Activated T-helper 17 cell treated with anti-CD3 and anti-CD28 coated beads, Interleukin-2, amount 50 U/mL, for 72 hours (primary cell): ENCODE measurements around the gene ID3. TPM values are rescaled to one million over a fixed set of nuclear protein-coding genes. Genes with fewer than 3 reads are reported as not detected.

Experiments
- ATAC-seq: fragments of 150-1000 bp; cut with Tn5 transposase; replicated peaks from 2 replicates; pipeline ENCODE4 v1.10.0; 2021; ENCODE audit warnings: mild to moderate bottlenecking, moderate library complexity
- H3K27ac Mint-ChIP-seq: one replicate; pipeline ENCODE4 v1.8.0; 2022; ENCODE audit warnings: mixed read lengths
- H3K27me3 Mint-ChIP-seq: one replicate; pipeline ENCODE4 v1.8.0; 2022; ENCODE audit warnings: mixed read lengths
- H3K36me3 Mint-ChIP-seq: one replicate; pipeline ENCODE4 v1.8.0; 2022; ENCODE audit warnings: low read depth, mild to moderate bottlenecking, mixed read lengths
- H3K4me1 Mint-ChIP-seq: one replicate; pipeline ENCODE4 v1.8.0; 2022; ENCODE audit warnings: mixed read lengths
- H3K4me3 Mint-ChIP-seq: one replicate; pipeline ENCODE4 v1.8.0; 2022; ENCODE audit warnings: mild to moderate bottlenecking, mixed read lengths
- H3K9me3 Mint-ChIP-seq: one replicate; pipeline ENCODE4 v1.8.0; 2022; ENCODE audit warnings: mixed read lengths
- total RNA-seq, 2 donors: library from RNA; stranded (reverse); gene quantifications; one replicate each; pipeline ENCODE4 v1.2.3, GENCODE V29; 2022

Gene ID3
- total RNA-seq, 2 donors from 2014 or later, result 19.5 to 45.2 TPM

DNA sequence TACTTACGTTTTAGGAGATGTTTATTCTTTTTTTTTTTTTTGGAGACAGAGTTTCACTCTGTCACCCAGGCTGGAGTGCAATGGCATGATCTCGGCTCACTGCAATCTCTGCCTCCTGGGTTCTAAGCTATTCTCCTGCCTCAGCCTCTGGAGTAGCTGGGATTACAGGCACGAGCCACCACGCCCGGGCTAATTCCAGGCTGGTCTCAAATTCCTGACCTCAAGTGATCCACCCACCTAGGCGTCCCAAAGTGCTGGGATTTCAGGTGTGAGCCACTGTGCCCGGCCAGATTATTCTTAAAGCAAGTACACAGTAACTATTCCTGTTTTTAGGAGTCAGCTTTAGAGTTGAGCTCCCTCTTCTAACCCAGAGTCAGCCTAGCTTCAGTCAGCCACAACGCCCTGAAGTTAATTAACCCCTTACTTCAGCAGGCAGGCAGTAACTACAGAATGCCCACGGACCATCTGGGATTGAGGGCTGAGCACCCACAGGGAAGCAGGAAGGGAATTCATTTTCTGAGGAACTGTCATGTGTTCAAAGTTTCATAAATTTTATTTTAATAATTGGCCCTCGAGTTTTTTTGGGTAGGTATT, 5.3 kb upstream of the ID3 start:
- Mint-ChIP-seq H3K4me3 (no peak overlapping the region), H3K27me3 (peaks cover 16% of the 10 kb centered on the region), H3K36me3 (peaks cover 6% of the 10 kb centered on the region), H3K4me1 (peaks cover 6% of the 10 kb centered on the region), H3K27ac (no peak overlapping the region), H3K9me3 (no peaks in the 10 kb centered on the region)
- ATAC-seq, result no peak

DNA sequence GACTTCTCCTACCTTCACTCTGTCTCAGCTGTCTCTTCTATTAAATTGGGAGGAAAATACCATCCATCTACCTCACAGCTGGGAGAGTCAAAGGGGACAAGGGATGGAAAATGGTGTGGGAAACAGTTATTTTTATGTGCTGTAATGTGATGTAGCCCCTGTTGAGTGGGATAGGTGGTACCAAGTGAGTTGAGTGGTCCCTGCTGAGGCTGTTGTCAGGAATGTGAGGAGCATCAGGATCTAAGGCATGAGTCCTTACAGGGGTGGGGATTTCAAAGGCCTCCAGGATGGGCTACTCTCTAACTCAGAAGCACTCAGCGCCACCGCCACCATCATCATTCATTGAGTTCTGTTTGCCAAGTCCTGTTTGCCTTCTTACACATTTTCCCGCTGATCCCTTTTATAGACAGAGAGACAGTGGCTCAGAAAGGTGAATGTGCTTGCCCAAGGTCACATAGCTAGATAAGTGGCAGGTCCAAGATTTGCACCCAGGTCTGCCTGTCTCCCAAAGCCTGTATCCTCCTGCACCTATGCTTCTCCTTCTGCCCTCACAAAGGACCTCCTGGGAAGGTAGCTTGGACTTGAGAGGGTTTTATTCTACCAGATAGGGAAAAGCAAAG, 4.6 kb upstream of the ID3 start:
- Mint-ChIP-seq H3K27me3 (peaks cover 10% of the 10 kb centered on the region), H3K36me3 (peaks cover 7% of the 10 kb centered on the region), H3K27ac (no peak overlapping the region), H3K4me1 (peaks cover 6% of the 10 kb centered on the region), H3K9me3 (no peaks in the 10 kb centered on the region), H3K4me3 (no peak overlapping the region)
- ATAC-seq, result no peak

GRCh38 chr1:23563003-23563402, 3.7 kb upstream of the ID3 start:
- H3K27ac Mint-ChIP-seq, result no peak overlapping the region
- H3K4me3 Mint-ChIP-seq, result no peak overlapping the region
- no peaks in the 10 kb centered on the region for H3K4me1 Mint-ChIP-seq
- H3K27me3 Mint-ChIP-seq, result peaks cover 3% of the 10 kb centered on the region
- H3K36me3 Mint-ChIP-seq, result peaks cover 9% of the 10 kb centered on the region
- no peaks in the 10 kb centered on the region for H3K9me3 Mint-ChIP-seq
- ATAC-seq, result no peak

DNA sequence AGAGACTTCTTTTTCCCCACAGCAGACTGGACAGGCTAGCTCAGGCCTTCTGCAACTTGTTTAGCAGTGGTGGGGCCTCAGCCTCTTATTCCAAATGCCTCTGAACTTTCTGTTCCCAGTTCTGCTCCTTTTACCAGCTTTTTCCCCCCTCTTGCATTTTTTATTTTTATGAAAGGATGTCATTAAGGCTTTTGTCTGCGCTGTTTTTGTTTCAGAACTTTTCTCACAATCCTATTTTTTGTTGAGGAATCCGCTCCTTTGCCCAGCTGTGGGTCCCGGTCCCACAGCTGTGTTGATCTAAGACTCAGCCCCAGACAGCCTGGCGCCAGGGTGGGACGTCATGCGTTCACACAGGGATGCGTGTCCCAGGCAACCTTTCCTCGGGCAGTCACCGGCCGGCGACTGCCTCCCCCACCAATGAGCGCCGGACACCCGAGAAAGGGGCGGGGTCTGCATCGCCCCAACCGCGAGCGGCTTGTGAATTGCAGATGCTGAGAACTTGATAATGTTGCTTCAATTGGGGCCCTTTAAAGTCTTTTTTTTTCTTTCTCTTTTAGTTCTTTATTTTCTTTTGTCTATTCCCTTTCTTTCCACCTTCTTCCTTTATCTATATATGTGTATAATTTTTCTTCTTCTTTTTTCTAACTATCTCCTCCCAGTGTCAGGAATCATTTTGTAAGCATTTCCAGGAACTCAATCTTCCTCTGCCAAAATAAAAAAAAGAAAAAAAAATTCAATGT, 3.0 kb upstream of the ID3 start:
- peaks cover 6% of the 10 kb centered on the region for H3K4me1 Mint-ChIP-seq
- no peak overlapping the region for H3K4me3 Mint-ChIP-seq
- no peak overlapping the region for H3K27ac Mint-ChIP-seq
- H3K36me3 Mint-ChIP-seq, result peaks cover 16% of the 10 kb centered on the region
- H3K27me3 Mint-ChIP-seq, result peaks cover 3% of the 10 kb centered on the region
- no peak for ATAC-seq
- no peaks in the 10 kb centered on the region for H3K9me3 Mint-ChIP-seq

- no peak for ATAC-seq
- no peaks in the 10 kb centered on the region for H3K27me3 Mint-ChIP-seq
- H3K4me3 Mint-ChIP-seq, result no peak overlapping the region
- peaks cover 19% of the 10 kb centered on the region for H3K36me3 Mint-ChIP-seq
- peaks cover 7% of the 10 kb centered on the region for H3K4me1 Mint-ChIP-seq
- no peak overlapping the region for H3K27ac Mint-ChIP-seq
- H3K9me3 Mint-ChIP-seq, result no peaks in the 10 kb centered on the region
These were observed 2.5 kb upstream of the ID3 start for GRCh38 chr1:23561813-23562100.

GRCh38 chr1:23561076-23561812, 1.9 kb upstream of the ID3 start:
- H3K9me3 Mint-ChIP-seq, result no peaks in the 10 kb centered on the region
- H3K27ac Mint-ChIP-seq, result no peak overlapping the region
- H3K36me3 Mint-ChIP-seq, result peaks cover 19% of the 10 kb centered on the region

GRCh38 chr1:23559985-23560741, 862 bp upstream of the ID3 start:
- H3K27ac Mint-ChIP-seq, result peak overlapping the region; percentile 77

More at GRCh38 chr1:23561076-23561812, 1.9 kb upstream of the ID3 start:
- H3K4me3 Mint-ChIP-seq, result no peak overlapping the region
- ATAC-seq, result no peak
- H3K4me1 Mint-ChIP-seq, result peaks cover 11% of the 10 kb centered on the region
- H3K27me3 Mint-ChIP-seq, result no peaks in the 10 kb centered on the region

DNA sequence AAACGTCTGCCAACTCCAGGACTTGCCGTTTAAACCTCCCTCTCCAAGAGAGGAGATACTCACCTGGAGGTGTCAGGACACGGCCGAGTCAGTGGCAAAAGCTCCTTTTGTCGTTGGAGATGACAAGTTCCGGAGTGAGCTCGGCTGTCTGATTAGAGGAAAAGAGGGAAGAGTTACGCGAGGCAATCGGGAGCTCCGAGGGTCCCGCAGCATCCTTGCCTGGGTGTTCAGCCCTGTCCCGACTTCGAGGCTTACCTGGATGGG, 497 bp downstream of the ID3 start:
- H3K27me3 Mint-ChIP-seq, result no peaks in the 10 kb centered on the region

More at GRCh38 chr1:23559985-23560741, 862 bp upstream of the ID3 start:
- ATAC-seq, result no peak
- peak overlapping the region; percentile 94 for H3K4me3 Mint-ChIP-seq
- no peaks in the 10 kb centered on the region for H3K9me3 Mint-ChIP-seq
- H3K4me1 Mint-ChIP-seq, result peaks cover 18% of the 10 kb centered on the region
- peaks cover 19% of the 10 kb centered on the region for H3K36me3 Mint-ChIP-seq
- no peaks in the 10 kb centered on the region for H3K27me3 Mint-ChIP-seq

DNA sequence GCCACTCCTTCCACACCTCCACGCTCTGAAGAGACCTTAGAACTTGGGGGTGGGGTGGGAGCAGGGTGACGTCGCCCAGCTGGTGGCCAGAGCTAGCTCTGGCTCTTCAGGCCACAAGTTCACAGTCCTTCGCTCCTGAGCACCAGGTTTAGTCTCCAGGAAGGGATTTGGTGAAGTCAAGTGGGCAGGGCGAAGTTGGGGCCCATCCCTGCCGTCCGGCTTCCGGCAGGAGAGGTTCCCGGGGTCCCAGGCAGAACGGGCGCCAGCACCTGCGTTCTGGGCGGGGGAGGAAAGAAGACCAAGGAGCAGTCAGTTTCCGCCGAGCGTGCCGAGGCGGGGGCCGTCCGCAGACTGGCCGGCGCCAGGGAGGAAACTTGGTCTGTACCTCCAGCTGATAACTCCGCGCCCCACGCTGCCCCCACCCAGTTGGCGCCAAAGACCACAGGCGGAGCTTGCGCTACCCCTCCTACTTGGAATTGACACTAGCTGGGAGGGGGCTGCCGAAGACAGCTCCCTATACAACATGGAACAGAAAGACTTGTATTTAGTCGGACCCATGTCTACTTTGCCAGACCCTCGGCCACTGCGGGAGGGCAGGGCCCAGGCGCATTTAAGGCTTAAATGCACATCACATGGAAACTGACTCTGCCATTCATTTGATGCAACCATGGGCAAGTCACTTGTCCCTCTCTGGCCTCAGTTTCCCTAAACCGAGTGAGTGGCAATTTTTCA, 995 bp downstream of the ID3 start:
- Mint-ChIP-seq H3K27ac (peak overlapping the region; percentile 77), H3K36me3 (peaks cover 19% of the 10 kb centered on the region), H3K9me3 (no peaks in the 10 kb centered on the region), H3K4me1 (peaks cover 24% of the 10 kb centered on the region), H3K27me3 (no peaks in the 10 kb centered on the region), H3K4me3 (peak overlapping the region; percentile 94)
- ATAC-seq, result peak; percentile 13

More for the DNA sequence above, 497 bp downstream of the ID3 start:
- Mint-ChIP-seq H3K4me3 (peak overlapping the region; percentile 94), H3K27ac (peak overlapping the region; percentile 77), H3K9me3 (no peaks in the 10 kb centered on the region), H3K36me3 (peaks cover 19% of the 10 kb centered on the region), H3K4me1 (peaks cover 24% of the 10 kb centered on the region)
- ATAC-seq, result no peak

GRCh38 chr1:23557471-23558124, 1.7 kb downstream of the ID3 start:
- Mint-ChIP-seq H3K36me3 (peaks cover 19% of the 10 kb centered on the region), H3K27ac (peak overlapping the region; percentile 77), H3K27me3 (no peaks in the 10 kb centered on the region), H3K9me3 (no peaks in the 10 kb centered on the region), H3K4me1 (peaks cover 24% of the 10 kb centered on the region), H3K4me3 (peak overlapping the region; percentile 94)
- no peak for ATAC-seq

- H3K4me3 Mint-ChIP-seq, result peak overlapping the region; percentile 94
- peaks cover 19% of the 10 kb centered on the region for H3K36me3 Mint-ChIP-seq
- no peak for ATAC-seq
- H3K27ac Mint-ChIP-seq, result peak overlapping the region; percentile 77
- no peaks in the 10 kb centered on the region for H3K27me3 Mint-ChIP-seq
- peaks cover 24% of the 10 kb centered on the region for H3K4me1 Mint-ChIP-seq
- H3K9me3 Mint-ChIP-seq, result no peaks in the 10 kb centered on the region
These were observed 2.4 kb downstream of the ID3 start for GRCh38 chr1:23556635-23557470.

DNA sequence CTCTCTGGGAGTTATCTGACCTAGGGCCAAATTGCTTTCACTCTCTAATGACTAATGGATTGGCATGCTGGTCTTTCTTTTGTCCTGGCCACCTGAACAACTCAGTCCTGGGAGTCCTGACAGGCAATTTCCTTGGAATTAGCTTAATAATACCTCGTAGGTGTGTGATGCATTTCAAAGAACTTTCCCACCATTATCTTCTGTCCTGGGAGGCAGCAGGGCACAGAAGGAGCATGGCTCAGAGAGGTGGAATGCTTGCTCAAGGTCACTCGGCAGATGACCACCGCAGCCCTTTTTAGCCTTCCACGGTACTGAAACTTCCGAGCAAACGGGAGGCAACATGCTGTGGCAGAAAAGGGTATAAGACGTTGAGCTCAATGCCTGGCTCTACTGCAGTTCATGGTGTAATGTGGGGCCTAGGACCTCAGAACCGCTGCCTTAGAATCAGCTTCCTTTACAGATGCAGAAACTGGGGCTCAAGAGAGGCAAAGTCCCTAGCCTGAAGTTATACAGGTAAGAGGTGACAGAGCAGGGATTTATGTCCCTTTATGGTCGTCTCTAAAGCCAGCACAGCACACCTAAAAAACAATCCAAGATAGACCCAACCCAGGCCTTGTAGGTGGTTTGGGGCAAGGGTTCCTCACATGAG, 3.2 kb downstream of the ID3 start:
- Mint-ChIP-seq H3K27me3 (no peaks in the 10 kb centered on the region), H3K4me3 (peak overlapping the region; percentile 94), H3K27ac (peak overlapping the region; percentile 61), H3K9me3 (no peaks in the 10 kb centered on the region), H3K4me1 (peaks cover 24% of the 10 kb centered on the region), H3K36me3 (peaks cover 19% of the 10 kb centered on the region)
- ATAC-seq, result no peak
